Measurements from ENCODE around the gene ZNF474. TPM values are rescaled to one million over a fixed set of nuclear protein-coding genes. Genes with fewer than 3 reads are reported as not detected.

ZNF474 gene
- total RNA-seq, 3 donors from 2014 or later, result 0.33 to 0.48 (median 0.44) TPM

DNA sequence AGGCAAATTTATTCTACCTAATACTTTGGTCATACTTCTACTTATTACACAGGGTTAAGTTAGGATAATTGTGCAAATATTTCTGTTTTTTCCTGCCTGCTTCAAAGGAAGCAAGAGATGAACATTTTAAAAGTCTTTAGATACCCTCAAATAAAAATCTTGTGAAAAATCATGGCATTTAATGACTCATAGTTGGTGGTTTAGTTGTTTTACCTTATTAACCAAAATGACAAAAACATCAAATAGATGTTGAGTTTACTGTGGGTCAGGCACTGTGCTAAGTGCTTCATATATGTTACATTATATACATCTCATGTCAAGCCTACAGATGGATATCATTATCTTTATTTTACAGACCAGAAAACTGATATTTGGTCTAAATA is 54.4 kb downstream of the ZNF474 start:
- Histone ChIP-seq H3K4me1 (no peaks in the 10 kb centered on the region), H3K27me3 (no peaks in the 10 kb centered on the region), H3K4me3 (peak overlapping the region in 1 of 3 donors; percentile 26), H3K9me3 (no peaks in the 10 kb centered on the region), H3K27ac (peak overlapping the region in 1 of 2 donors; percentile 76), H3K36me3 (no peaks in the 10 kb centered on the region)
- intact Hi-C loops (cut with DNase I; ENCODE audit: low total_unique reads), result no loop called here
- DNase-seq (ENCODE audit: low spot score in 2 of 2), result no peak
- TF ChIP-seq, protein P1, sequence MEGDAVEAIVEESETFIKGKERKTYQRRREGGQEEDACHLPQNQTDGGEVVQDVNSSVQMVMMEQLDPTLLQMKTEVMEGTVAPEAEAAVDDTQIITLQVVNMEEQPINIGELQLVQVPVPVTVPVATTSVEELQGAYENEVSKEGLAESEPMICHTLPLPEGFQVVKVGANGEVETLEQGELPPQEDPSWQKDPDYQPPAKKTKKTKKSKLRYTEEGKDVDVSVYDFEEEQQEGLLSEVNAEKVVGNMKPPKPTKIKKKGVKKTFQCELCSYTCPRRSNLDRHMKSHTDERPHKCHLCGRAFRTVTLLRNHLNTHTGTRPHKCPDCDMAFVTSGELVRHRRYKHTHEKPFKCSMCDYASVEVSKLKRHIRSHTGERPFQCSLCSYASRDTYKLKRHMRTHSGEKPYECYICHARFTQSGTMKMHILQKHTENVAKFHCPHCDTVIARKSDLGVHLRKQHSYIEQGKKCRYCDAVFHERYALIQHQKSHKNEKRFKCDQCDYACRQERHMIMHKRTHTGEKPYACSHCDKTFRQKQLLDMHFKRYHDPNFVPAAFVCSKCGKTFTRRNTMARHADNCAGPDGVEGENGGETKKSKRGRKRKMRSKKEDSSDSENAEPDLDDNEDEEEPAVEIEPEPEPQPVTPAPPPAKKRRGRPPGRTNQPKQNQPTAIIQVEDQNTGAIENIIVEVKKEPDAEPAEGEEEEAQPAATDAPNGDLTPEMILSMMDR (IDR thresholded peaks at IDR 0.05), result no peak
- TF ChIP-seq POLR2AphosphoS5 (IDR thresholded peaks at IDR 0.05), result no peak
- TF ChIP-seq POLR2A (IDR thresholded peaks at IDR 0.05), result no peak

DNA sequence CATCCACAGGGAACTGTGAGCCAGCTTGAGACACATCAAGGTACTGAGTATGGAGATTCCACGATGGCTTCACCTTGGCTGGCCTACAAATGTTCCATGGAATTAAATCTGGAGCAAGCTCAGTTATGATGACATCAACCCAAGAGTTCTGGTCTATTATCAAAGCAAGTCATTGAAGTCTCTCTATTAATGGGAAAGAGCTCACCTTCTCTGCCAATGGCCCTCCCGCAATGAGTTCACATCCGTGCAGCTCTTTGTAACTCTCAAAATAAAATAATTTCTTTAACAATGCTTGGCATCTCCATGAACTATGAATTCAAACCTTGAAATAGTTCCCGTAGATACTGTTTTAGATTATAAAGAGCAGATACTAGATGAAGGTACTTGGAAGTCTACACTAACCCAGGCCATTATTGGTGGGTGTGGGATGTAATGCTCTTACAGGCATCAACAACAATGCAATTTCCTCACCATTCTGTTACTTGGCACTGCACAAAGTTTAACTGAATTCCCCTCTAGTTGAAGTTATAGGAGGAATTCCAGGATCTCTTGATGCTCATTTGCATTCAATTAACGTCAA is 55.4 kb downstream of the ZNF474 start:
- DNase-seq (ENCODE audit: low spot score in 2 of 2), result no peak
- no peak for TF ChIP-seq POLR2AphosphoS5 (IDR thresholded peaks at IDR 0.05)
- TF ChIP-seq POLR2A (IDR thresholded peaks at IDR 0.05), result no peak
- TF ChIP-seq, protein P1 (IDR thresholded peaks at IDR 0.05), result no peak
- Histone ChIP-seq H3K4me1 (no peaks in the 10 kb centered on the region), H3K4me3 (no peak overlapping the region), H3K36me3 (no peaks in the 10 kb centered on the region), H3K27me3 (no peaks in the 10 kb centered on the region), H3K27ac (no peak overlapping the region), H3K9me3 (no peaks in the 10 kb centered on the region)
- intact Hi-C loops (cut with DNase I; ENCODE audit: low total_unique reads), result no loop called here

DNA sequence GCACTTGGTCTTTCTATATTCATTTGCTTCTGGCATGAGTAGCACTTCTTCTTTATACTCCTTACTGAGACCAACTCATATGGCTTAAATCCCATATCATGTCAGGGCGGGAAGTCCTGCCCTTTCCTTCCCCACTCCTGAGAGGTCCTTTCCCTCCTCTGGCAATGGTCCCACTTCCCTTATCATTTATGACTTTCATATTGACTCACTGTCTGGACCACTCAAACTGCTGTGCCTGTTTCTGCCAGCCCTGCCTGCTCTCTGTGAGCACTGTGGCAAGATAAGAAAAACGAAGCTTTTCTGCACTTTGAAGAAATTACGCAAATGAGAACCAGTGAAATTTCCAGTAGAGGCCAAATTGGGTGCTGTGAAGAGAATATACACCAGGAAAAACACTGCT is 58.1 kb downstream of the ZNF474 start:
- Histone ChIP-seq H3K27me3 (no peaks in the 10 kb centered on the region), H3K27ac (no peak overlapping the region), H3K4me1 (no peaks in the 10 kb centered on the region), H3K4me3 (no peak overlapping the region), H3K36me3 (no peaks in the 10 kb centered on the region), H3K9me3 (no peaks in the 10 kb centered on the region)
- DNase-seq (ENCODE audit: low spot score in 2 of 2), result no peak
- TF ChIP-seq POLR2AphosphoS5 (IDR thresholded peaks at IDR 0.05) (no peak), POLR2A (IDR thresholded peaks at IDR 0.05) (no peak)
- TF ChIP-seq, protein P1 (IDR thresholded peaks at IDR 0.05), result no peak
- intact Hi-C loops (cut with DNase I; ENCODE audit: low total_unique reads), result no loop called here

DNA sequence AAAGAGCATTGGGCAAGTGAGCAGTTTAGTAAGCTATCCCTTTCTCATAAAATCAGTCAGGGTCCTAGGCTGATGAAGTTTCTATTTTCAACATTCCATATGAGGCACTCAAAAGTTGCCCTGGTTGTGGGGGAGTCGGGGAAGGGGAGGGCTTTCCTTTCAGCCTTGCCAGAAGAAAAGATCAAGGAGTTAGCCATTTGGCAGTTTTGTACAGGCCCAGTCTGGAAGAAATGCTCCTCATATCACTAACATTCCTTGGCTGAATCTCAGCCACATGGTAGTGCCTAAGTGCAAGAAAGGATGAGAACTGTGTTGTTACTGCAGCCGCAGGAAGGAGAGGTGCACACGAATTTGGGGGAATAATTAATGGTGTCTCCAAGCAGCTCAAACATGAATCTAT is 60.8 kb downstream of the ZNF474 start:
- no peaks in the 10 kb centered on the region for H3K36me3 ChIP-seq
- no peak overlapping the region for H3K27ac ChIP-seq
- TF ChIP-seq, protein P1 (IDR thresholded peaks at IDR 0.05), result no peak
- no peak for TF ChIP-seq POLR2AphosphoS5 (IDR thresholded peaks at IDR 0.05)
- TF ChIP-seq POLR2A (IDR thresholded peaks at IDR 0.05), result no peak
- no peaks in the 10 kb centered on the region for H3K9me3 ChIP-seq
- intact Hi-C loops (cut with DNase I; ENCODE audit: low total_unique reads), result no loop called here
- no peaks in the 10 kb centered on the region for H3K27me3 ChIP-seq
- H3K4me1 ChIP-seq, result no peaks in the 10 kb centered on the region
- no peak overlapping the region for H3K4me3 ChIP-seq
- DNase-seq (ENCODE audit: low spot score in 2 of 2), result no peak

DNA sequence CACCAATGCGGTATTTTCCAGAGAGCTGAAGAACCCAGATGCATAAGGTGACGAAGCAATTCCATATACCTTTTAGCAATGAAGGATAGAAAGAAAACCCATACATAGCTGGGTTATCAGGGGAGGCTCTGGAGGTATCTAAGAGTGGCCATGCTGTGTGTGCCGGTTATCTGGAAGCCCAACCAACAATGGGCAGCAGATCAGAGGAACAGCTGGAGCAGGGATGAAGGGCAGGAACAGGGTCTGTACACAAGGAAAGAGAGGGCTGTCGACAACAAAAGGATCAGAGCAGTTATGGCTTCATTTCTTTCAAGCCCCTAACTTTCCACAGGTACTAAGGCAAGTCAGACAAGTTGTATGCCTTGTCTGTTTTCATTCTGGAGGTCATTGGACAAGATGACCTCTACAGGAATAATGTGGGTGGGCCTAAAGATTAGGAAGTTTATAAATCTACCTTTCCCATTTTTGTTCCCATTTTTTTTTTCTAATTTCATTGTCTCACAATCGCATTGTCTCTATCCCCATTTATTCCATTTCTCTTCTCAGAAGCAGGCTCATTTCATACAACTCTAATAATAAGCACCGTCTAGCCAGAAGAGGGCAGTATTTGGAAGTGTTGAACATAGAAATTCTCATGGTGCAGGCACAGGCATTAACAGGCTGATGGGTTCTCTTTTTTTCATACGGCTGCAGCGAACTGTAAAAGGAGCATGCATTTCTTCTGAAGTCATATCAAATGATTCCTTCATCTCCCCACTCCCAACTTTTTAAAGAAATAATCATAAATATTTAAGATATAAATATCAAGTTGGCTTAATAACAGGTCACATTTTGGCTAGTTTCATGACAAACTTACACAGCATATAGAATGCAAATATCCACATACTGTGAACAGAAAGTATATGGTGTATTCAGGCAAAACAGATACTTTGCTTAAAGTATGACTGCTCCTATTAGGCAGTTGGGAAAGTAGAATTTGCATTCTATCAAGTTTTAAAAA is 63.5 kb downstream of the ZNF474 start:
- TF ChIP-seq POLR2AphosphoS5 (IDR thresholded peaks at IDR 0.05) (no peak), POLR2A (IDR thresholded peaks at IDR 0.05) (no peak)
- TF ChIP-seq, protein P1 (IDR thresholded peaks at IDR 0.05), result peak; percentile 32 to 44 (median 33)
- H3K36me3 ChIP-seq, result no peaks in the 10 kb centered on the region
- no peak for DNase-seq (ENCODE audit: low spot score in 2 of 2)
- intact Hi-C loops (cut with DNase I; ENCODE audit: low total_unique reads), result no loop called here
- H3K27ac ChIP-seq, result no peak overlapping the region
- H3K4me1 ChIP-seq, result no peaks in the 10 kb centered on the region
- no peak overlapping the region for H3K4me3 ChIP-seq
- no peaks in the 10 kb centered on the region for H3K9me3 ChIP-seq
- no peaks in the 10 kb centered on the region for H3K27me3 ChIP-seq
